ENCODE measurements around the gene CACNG3.

Gene CACNG3

DNA sequence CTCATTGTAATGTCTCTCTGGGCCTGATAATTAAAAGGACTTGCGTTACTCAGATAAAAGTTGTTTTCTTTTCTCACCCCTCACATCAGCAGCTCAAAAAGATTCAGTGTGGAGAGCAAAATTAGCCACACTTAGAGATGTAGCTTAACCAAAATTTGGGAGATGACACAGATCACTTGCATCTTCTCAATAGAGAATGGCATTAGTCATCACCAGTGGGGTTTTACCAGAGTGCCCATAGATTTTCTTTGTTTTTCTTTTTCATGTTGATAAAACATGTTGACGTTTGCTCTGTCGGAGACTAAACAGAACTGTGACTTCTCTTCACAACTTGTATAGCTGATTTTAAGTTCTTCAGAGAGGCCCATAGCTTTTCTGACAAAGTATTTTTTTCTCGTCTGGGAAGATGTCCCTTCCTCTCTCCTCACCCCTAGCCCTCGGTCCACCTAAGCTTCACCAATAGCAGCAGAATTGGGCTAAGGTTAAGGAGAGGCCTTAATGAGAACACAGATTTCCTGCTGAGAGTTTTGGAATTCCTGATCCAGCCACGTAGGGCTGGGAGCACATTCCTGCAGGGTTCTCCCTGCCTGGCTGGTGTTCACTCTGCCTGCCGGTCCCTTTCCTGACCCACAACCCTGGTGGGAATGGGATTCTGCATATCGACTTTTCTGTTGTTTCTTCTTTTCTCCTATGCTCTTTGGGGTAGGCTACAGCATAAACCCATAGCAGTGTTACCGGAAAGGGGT, 92.6 kb downstream of the CACNG3 start:
- no peaks in the 10 kb centered on the region for H3K9me3 ChIP-seq (ENCODE audit: insufficient read depth, low read depth, low read length)
- TF ChIP-seq, protein P1, sequence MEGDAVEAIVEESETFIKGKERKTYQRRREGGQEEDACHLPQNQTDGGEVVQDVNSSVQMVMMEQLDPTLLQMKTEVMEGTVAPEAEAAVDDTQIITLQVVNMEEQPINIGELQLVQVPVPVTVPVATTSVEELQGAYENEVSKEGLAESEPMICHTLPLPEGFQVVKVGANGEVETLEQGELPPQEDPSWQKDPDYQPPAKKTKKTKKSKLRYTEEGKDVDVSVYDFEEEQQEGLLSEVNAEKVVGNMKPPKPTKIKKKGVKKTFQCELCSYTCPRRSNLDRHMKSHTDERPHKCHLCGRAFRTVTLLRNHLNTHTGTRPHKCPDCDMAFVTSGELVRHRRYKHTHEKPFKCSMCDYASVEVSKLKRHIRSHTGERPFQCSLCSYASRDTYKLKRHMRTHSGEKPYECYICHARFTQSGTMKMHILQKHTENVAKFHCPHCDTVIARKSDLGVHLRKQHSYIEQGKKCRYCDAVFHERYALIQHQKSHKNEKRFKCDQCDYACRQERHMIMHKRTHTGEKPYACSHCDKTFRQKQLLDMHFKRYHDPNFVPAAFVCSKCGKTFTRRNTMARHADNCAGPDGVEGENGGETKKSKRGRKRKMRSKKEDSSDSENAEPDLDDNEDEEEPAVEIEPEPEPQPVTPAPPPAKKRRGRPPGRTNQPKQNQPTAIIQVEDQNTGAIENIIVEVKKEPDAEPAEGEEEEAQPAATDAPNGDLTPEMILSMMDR (conservative IDR thresholded peaks at IDR 0.05; ENCODE audit: low read length), result no peak
- no peak for TF ChIP-seq EZH2phosphoT487 (IDR thresholded peaks at IDR 0.05; ENCODE audit: borderline replicate concordance)
- H3F3A ChIP-seq (ENCODE audit: low read depth), result no peaks in the 10 kb centered on the region
- no peaks in the 10 kb centered on the region for H3K36me3 ChIP-seq (ENCODE audit: insufficient read depth, low read length)
- H2AFZ ChIP-seq (ENCODE audit: low read length), result no peak overlapping the region
- H3K9me2 ChIP-seq (replicated peaks; ENCODE audit: low read depth, low read length), result no peaks in the 10 kb centered on the region
- H3K4me2 ChIP-seq (ENCODE audit: low read depth, low read length, poor library complexity, severe bottlenecking), result no peak overlapping the region
- H4K20me1 ChIP-seq (ENCODE audit: insufficient read depth, low read length, poor library complexity, severe bottlenecking), result no peaks in the 10 kb centered on the region
- H3K9ac ChIP-seq (ENCODE audit: low read depth, low read length, poor library complexity, severe bottlenecking), result no peak overlapping the region
- H3K27me3 ChIP-seq (ENCODE audit: insufficient read depth, low read length, poor library complexity, severe bottlenecking), result no peaks in the 10 kb centered on the region
- no peak overlapping the region for H3K4me3 ChIP-seq (ENCODE audit: low read length, poor library complexity, severe bottlenecking)
- no peaks in the 10 kb centered on the region for H3K4me1 ChIP-seq (ENCODE audit: insufficient read depth, low read length, poor library complexity, severe bottlenecking)
- H3K79me2 ChIP-seq (ENCODE audit: insufficient read depth, low read length), result no peaks in the 10 kb centered on the region

DNA sequence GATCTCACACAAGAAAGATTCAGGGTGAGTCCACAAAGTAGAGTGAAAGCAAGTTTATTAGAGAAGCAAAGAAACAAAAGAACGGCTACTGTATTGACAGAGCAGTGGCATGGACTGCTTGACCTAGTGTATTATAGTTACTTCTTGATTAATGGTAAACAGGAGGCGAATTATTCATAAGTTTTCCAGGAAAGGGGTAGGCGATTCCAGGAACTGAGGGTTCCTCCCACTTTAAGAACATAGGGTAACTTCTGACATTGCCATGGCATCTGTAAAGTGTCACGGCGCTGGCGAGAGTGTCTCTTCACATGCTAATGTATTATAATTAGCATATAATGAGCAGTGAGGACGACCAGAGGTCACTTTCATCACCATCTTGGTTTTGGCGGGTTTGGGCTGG, 93.2 kb downstream of the CACNG3 start:
- H3K9me2 ChIP-seq (replicated peaks; ENCODE audit: low read depth, low read length), result no peaks in the 10 kb centered on the region
- H3K4me3 ChIP-seq (ENCODE audit: low read length, poor library complexity, severe bottlenecking), result no peak overlapping the region
- no peaks in the 10 kb centered on the region for H3K36me3 ChIP-seq (ENCODE audit: insufficient read depth, low read length)
- H4K20me1 ChIP-seq (ENCODE audit: insufficient read depth, low read length, poor library complexity, severe bottlenecking), result no peaks in the 10 kb centered on the region
- H3K27me3 ChIP-seq (ENCODE audit: insufficient read depth, low read length, poor library complexity, severe bottlenecking), result no peaks in the 10 kb centered on the region
- H3K79me2 ChIP-seq (ENCODE audit: insufficient read depth, low read length), result no peaks in the 10 kb centered on the region
- no peak overlapping the region for H3K4me2 ChIP-seq (ENCODE audit: low read depth, low read length, poor library complexity, severe bottlenecking)
- H3K9ac ChIP-seq (ENCODE audit: low read depth, low read length, poor library complexity, severe bottlenecking), result no peak overlapping the region
- no peaks in the 10 kb centered on the region for H3K4me1 ChIP-seq (ENCODE audit: insufficient read depth, low read length, poor library complexity, severe bottlenecking)
- no peaks in the 10 kb centered on the region for H3K9me3 ChIP-seq (ENCODE audit: insufficient read depth, low read depth, low read length)
- no peaks in the 10 kb centered on the region for H3F3A ChIP-seq (ENCODE audit: low read depth)
- H2AFZ ChIP-seq (ENCODE audit: low read length), result no peak overlapping the region
- TF ChIP-seq, protein P1 (conservative IDR thresholded peaks at IDR 0.05; ENCODE audit: low read length), result no peak
- TF ChIP-seq EZH2phosphoT487 (IDR thresholded peaks at IDR 0.05; ENCODE audit: borderline replicate concordance), result no peak

- TF ChIP-seq, protein P1 (conservative IDR thresholded peaks at IDR 0.05; ENCODE audit: low read length), result no peak
- no peak for TF ChIP-seq EZH2phosphoT487 (IDR thresholded peaks at IDR 0.05; ENCODE audit: borderline replicate concordance)
- no peaks in the 10 kb centered on the region for H3K9me3 ChIP-seq (ENCODE audit: insufficient read depth, low read depth, low read length)
- no peak overlapping the region for H2AFZ ChIP-seq (ENCODE audit: low read length)
- no peaks in the 10 kb centered on the region for H3K36me3 ChIP-seq (ENCODE audit: insufficient read depth, low read length)
- no peaks in the 10 kb centered on the region for H3K79me2 ChIP-seq (ENCODE audit: insufficient read depth, low read length)
- no peaks in the 10 kb centered on the region for H3K27me3 ChIP-seq (ENCODE audit: insufficient read depth, low read length, poor library complexity, severe bottlenecking)
- no peak overlapping the region for H3K9ac ChIP-seq (ENCODE audit: low read depth, low read length, poor library complexity, severe bottlenecking)
- no peaks in the 10 kb centered on the region for H3K9me2 ChIP-seq (replicated peaks; ENCODE audit: low read depth, low read length)
- H3K4me2 ChIP-seq (ENCODE audit: low read depth, low read length, poor library complexity, severe bottlenecking), result no peak overlapping the region
- no peaks in the 10 kb centered on the region for H4K20me1 ChIP-seq (ENCODE audit: insufficient read depth, low read length, poor library complexity, severe bottlenecking)
- H3K4me3 ChIP-seq (ENCODE audit: low read length, poor library complexity, severe bottlenecking), result no peak overlapping the region
- no peaks in the 10 kb centered on the region for H3K4me1 ChIP-seq (ENCODE audit: insufficient read depth, low read length, poor library complexity, severe bottlenecking)
- no peaks in the 10 kb centered on the region for H3F3A ChIP-seq (ENCODE audit: low read depth)
Observed at GRCh38 chr16:24352746-24353145, 96.6 kb downstream of the CACNG3 start.
